Measurements from ENCODE around the gene ZMYND11.

DNA sequence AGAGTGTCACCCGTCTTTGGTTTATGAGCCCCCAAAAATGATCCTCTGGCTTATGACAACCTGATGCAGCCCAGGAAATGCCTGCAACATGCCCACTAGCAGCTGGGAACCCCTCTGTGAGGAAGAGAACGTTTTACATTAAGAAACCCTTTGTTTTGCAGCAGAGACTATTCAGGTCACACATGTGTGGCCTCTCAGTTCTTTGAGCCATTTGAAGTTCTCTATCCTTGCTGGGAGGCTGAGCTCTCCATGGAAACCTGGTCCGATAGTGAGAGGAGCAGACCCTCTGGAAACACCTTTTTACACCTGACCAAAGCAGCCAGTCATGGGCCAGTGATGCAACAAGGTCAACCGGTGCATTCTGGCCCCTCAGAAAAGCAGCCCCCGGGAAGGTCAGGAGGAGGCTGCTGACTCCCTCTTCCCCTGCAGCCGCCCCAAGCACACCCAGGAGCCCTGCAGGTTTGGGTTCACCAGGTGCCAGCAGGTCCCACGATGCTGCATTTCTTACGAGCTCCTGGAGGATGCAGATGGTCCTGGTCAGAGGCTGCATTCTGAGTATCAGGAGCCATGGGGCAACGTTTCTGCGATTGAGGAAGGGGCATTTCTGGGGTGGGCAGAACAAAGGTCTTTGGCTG is 134.3 kb downstream of the ZMYND11 start:
- TF ChIP-seq, protein P1, sequence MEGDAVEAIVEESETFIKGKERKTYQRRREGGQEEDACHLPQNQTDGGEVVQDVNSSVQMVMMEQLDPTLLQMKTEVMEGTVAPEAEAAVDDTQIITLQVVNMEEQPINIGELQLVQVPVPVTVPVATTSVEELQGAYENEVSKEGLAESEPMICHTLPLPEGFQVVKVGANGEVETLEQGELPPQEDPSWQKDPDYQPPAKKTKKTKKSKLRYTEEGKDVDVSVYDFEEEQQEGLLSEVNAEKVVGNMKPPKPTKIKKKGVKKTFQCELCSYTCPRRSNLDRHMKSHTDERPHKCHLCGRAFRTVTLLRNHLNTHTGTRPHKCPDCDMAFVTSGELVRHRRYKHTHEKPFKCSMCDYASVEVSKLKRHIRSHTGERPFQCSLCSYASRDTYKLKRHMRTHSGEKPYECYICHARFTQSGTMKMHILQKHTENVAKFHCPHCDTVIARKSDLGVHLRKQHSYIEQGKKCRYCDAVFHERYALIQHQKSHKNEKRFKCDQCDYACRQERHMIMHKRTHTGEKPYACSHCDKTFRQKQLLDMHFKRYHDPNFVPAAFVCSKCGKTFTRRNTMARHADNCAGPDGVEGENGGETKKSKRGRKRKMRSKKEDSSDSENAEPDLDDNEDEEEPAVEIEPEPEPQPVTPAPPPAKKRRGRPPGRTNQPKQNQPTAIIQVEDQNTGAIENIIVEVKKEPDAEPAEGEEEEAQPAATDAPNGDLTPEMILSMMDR (IDR thresholded peaks at IDR 0.05), result no peak
- TF ChIP-seq SIN3A (IDR thresholded peaks at IDR 0.05; ENCODE audit: borderline replicate concordance, insufficient read depth, low read depth, low read length) (no peak), POLR2AphosphoS5 (IDR thresholded peaks at IDR 0.05; ENCODE audit: low read depth, low read length) (no peak), TCF7L2 (IDR thresholded peaks at IDR 0.05; ENCODE audit: low read depth, low read length) (no peak)
- TF ChIP-seq, protein P2, sequence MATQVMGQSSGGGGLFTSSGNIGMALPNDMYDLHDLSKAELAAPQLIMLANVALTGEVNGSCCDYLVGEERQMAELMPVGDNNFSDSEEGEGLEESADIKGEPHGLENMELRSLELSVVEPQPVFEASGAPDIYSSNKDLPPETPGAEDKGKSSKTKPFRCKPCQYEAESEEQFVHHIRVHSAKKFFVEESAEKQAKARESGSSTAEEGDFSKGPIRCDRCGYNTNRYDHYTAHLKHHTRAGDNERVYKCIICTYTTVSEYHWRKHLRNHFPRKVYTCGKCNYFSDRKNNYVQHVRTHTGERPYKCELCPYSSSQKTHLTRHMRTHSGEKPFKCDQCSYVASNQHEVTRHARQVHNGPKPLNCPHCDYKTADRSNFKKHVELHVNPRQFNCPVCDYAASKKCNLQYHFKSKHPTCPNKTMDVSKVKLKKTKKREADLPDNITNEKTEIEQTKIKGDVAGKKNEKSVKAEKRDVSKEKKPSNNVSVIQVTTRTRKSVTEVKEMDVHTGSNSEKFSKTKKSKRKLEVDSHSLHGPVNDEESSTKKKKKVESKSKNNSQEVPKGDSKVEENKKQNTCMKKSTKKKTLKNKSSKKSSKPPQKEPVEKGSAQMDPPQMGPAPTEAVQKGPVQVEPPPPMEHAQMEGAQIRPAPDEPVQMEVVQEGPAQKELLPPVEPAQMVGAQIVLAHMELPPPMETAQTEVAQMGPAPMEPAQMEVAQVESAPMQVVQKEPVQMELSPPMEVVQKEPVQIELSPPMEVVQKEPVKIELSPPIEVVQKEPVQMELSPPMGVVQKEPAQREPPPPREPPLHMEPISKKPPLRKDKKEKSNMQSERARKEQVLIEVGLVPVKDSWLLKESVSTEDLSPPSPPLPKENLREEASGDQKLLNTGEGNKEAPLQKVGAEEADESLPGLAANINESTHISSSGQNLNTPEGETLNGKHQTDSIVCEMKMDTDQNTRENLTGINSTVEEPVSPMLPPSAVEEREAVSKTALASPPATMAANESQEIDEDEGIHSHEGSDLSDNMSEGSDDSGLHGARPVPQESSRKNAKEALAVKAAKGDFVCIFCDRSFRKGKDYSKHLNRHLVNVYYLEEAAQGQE (IDR thresholded peaks at IDR 0.05; ENCODE audit: insufficient read depth in 1 of 2, low read depth in 2 of 2, low read length in 1 of 2), result no peak

All from Panc1 (cell line).